Neural progenitor cell (in vitro differentiated cells): ENCODE data around the gene NINL.

ENCODE experiments used
- CTCF ChIP-seq: fragments of 200-600 bp; sonication (generic); IDR thresholded peaks from 2 replicates; pipeline ENCODE4 v1.5.1; 2017; ENCODE audit warnings: antibody characterized with exemption, mild to moderate bottlenecking
- EZH2 ChIP-seq: fragments of 200-600 bp; sonication (generic); IDR thresholded peaks from 2 replicates; pipeline ENCODE4 v1.6.1; 2017; ENCODE audit warnings: antibody characterized with exemption, mild to moderate bottlenecking, moderate library complexity

- TF ChIP-seq CTCF: no peak
- TF ChIP-seq EZH2: no peak
Measured at GRCh38 chr20:25465243-25466135, 119.8 kb downstream of the NINL start.
